Keratinocyte (primary cell): ENCODE results near the gene C9orf50. TPM values are rescaled to one million over a fixed set of nuclear protein-coding genes. Genes with fewer than 3 reads are reported as not detected.

Experiments used
- DNase-seq: peaks from one replicate; pipeline ENCODE4 v3.0.0-alpha.2; 2011; ENCODE audit warnings: low read depth, missing footprints, low spot score
- FAIRE-seq: peaks from 2 replicates; lab custom pipeline; 2011; peaks lifted over from hg19 to GRCh38; lab: Jason Lieb, UNC
- H2AFZ ChIP-seq: 2 replicates; pipeline ENCODE4 v1.6.0; 2012; ENCODE audit warnings: low read length, control low read depth, inconsistent platforms; ENCODE audit not compliant: control insufficient read depth
- H3K27ac ChIP-seq: 2 replicates; pipeline ENCODE4 v1.5.1; 2011; ENCODE audit warnings: low read length; ENCODE audit not compliant: control insufficient read depth, insufficient read depth
- H3K27me3 ChIP-seq: 3 replicates; pipeline ENCODE4 v1.6.0; 2011; ENCODE audit warnings: low read length; ENCODE audit not compliant: control insufficient read depth, insufficient read depth; ENCODE audit errors: extremely low read depth
- H3K36me3 ChIP-seq, 2 experiments: 2 replicates in 1 of 2; 3 replicates in 1 of 2; pipeline ENCODE4 v1.5.1; 2011; ENCODE audit warnings: low read length in 2 of 2, mild to moderate bottlenecking in 1 of 2; ENCODE audit not compliant: control insufficient read depth in 2 of 2, insufficient read depth in 2 of 2; ENCODE audit errors: extremely low read depth in 1 of 2
- H3K4me1 ChIP-seq: 3 replicates; pipeline ENCODE4 v1.5.1; 2011; ENCODE audit warnings: low read length; ENCODE audit not compliant: control insufficient read depth, insufficient read depth; ENCODE audit errors: extremely low read depth
- H3K4me2 ChIP-seq: 3 replicates; pipeline ENCODE4 v1.6.0; 2011; ENCODE audit warnings: low read depth, low read length; ENCODE audit not compliant: control insufficient read depth, insufficient read depth; ENCODE audit errors: extremely low read depth
- H3K4me3 ChIP-seq, 3 experiments: fragments of 200-600 bp in 1 of 3; sonication (generic) in 1 of 3; 2 replicates in 2 of 3; 3 replicates in 1 of 3; pipeline ENCODE4 v1.5.1; 2011 to 2016; ENCODE audit warnings: low read length in 3 of 3, mild to moderate bottlenecking in 3 of 3, control low read depth in 2 of 3, inconsistent platforms in 1 of 3, low read depth in 1 of 3, mixed read lengths in 1 of 3, mixed run types in 1 of 3, moderate library complexity in 1 of 3; ENCODE audit not compliant: control insufficient read depth in 2 of 3, insufficient read depth in 2 of 3; ENCODE audit errors: extremely low read depth in 1 of 3
- H3K79me2 ChIP-seq: 2 replicates; pipeline ENCODE4 v1.6.0; 2012; ENCODE audit warnings: low read length; ENCODE audit not compliant: control insufficient read depth, insufficient read depth
- H3K9ac ChIP-seq: 3 replicates; pipeline ENCODE4 v1.6.0; 2011; ENCODE audit warnings: low read length; ENCODE audit not compliant: control insufficient read depth, insufficient read depth; ENCODE audit errors: extremely low read depth
- H3K9me1 ChIP-seq: 3 replicates; pipeline ENCODE4 v1.6.0; 2011; ENCODE audit warnings: low read length; ENCODE audit not compliant: control insufficient read depth, insufficient read depth; ENCODE audit errors: extremely low read depth
- H3K9me3 ChIP-seq: 2 replicates; pipeline ENCODE4 v1.5.1; 2012; ENCODE audit warnings: low read depth, low read length; ENCODE audit not compliant: control insufficient read depth
- H4K20me1 ChIP-seq: 3 replicates; pipeline ENCODE4 v1.6.0; 2011; ENCODE audit warnings: low read length; ENCODE audit not compliant: control insufficient read depth, insufficient read depth; ENCODE audit errors: extremely low read depth
- CTCF ChIP-seq, 3 experiments: IDR thresholded peaks in 1 of 3; conservative IDR thresholded peaks in 1 of 3; optimal IDR thresholded peaks in 1 of 3; 2 replicates in 2 of 3; 3 replicates in 1 of 3; pipeline versions ENCODE3 to v1.5.1; 2011; ENCODE audit warnings: low read length in 3 of 3, mild to moderate bottlenecking in 3 of 3, moderate library complexity in 2 of 3, control low read depth in 1 of 3, inconsistent platforms in 1 of 3; ENCODE audit not compliant: insufficient read depth in 2 of 3; ENCODE audit errors: extremely low read depth in 1 of 3
- EZH2 ChIP-seq: IDR thresholded peaks from one replicate; pipeline ENCODE4 v1.6.1; 2012; ENCODE audit warnings: inconsistent platforms, mild to moderate bottlenecking, low read length, moderate library complexity
- dilution Hi-C: fragments of 300-500 bp; cut with MboI; formaldehyde crosslinking; loops from one replicate; pipeline ENCODE4 v1.7.0; 2020; ENCODE audit warnings: low sequenced_read_pairs; ENCODE audit not compliant: extremely low pct_ligation_motif_present
- polyA plus RNA-seq, 5 experiments: library from polyadenylated mRNA; depleted of rRNA in 3 of 5; stranded (reverse) in 3 of 5; stranded (forward) in 1 of 5; unstranded in 1 of 5; fragments of >200 nt; gene quantifications; 1 replicate in 1 of 5; 2 replicates in 3 of 5; 3 replicates in 1 of 5; pipeline versions ENCODE4 v1.2.1 to v1.2.3, GENCODE V29; 2011 to 2012; ENCODE audit warnings: missing spikeins in 2 of 5, low read depth in 1 of 5, low replicate concordance in 1 of 5

Gene C9orf50
- polyA plus RNA-seq, 1 donor (not counting 4 experiments of a cell fraction or from before 2014, with no cell fraction given), result not detected

- FAIRE-seq (no peak), DNase-seq (no peak)
- no peak overlapping the region for H2AFZ ChIP-seq
- no peaks in the 10 kb centered on the region for H3K9me1 ChIP-seq
- peaks cover 17% of the 10 kb centered on the region for H3K4me1 ChIP-seq
- H3K27ac ChIP-seq, result no peak overlapping the region
- no peaks in the 10 kb centered on the region for H3K9me3 ChIP-seq
- H3K27me3 ChIP-seq, result peaks cover 3% of the 10 kb centered on the region
- no peaks in the 10 kb centered on the region for H3K36me3 ChIP-seq
- no peak overlapping the region for H3K9ac ChIP-seq
- TF ChIP-seq EZH2 (no peak), CTCF (optimal IDR thresholded peaks at IDR 0.05 in 1 of 3, IDR thresholded peaks at IDR 0.05 in 1 of 3, conservative IDR thresholded peaks at IDR 0.05 in 1 of 3; ENCODE audit: extremely low read depth in 1 of 3, insufficient read depth in 2 of 3, low read length in 3 of 3) (no peak)
- no peak overlapping the region for H3K4me2 ChIP-seq
- dilution Hi-C loops, result loop anchor here (25.0 kb wide), 1 partner anchor 453 kb away; no protein-coding TSS in a partner anchor
- no peaks in the 10 kb centered on the region for H3K79me2 ChIP-seq
- no peaks in the 10 kb centered on the region for H4K20me1 ChIP-seq
- no peak overlapping the region for H3K4me3 ChIP-seq
Observed at GRCh38 chr9:129615407-129616285, 5.3 kb downstream of the C9orf50 start.

GRCh38 chr9:129614932-129615331 is 6.0 kb downstream of the C9orf50 start:
- Histone ChIP-seq H3K4me2 (no peak overlapping the region), H3K27ac (no peak overlapping the region), H3K36me3 (no peaks in the 10 kb centered on the region), H4K20me1 (no peaks in the 10 kb centered on the region), H3K9me3 (no peaks in the 10 kb centered on the region), H3K79me2 (no peaks in the 10 kb centered on the region), H3K9me1 (no peaks in the 10 kb centered on the region), H3K9ac (no peak overlapping the region), H3K4me1 (peaks cover 16% of the 10 kb centered on the region), H3K27me3 (no peaks in the 10 kb centered on the region), H3K4me3 (no peak overlapping the region), H2AFZ (no peak overlapping the region)
- no peak for DNase-seq
- no peak for FAIRE-seq
- dilution Hi-C loops, result loop anchor here (25.0 kb wide), 1 partner anchor 453 kb away; no protein-coding TSS in a partner anchor
- no peak for TF ChIP-seq EZH2
